ENCODE measurements around the gene LRG1.

LRG1 gene, protein sequence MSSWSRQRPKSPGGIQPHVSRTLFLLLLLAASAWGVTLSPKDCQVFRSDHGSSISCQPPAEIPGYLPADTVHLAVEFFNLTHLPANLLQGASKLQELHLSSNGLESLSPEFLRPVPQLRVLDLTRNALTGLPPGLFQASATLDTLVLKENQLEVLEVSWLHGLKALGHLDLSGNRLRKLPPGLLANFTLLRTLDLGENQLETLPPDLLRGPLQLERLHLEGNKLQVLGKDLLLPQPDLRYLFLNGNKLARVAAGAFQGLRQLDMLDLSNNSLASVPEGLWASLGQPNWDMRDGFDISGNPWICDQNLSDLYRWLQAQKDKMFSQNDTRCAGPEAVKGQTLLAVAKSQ

DNA sequence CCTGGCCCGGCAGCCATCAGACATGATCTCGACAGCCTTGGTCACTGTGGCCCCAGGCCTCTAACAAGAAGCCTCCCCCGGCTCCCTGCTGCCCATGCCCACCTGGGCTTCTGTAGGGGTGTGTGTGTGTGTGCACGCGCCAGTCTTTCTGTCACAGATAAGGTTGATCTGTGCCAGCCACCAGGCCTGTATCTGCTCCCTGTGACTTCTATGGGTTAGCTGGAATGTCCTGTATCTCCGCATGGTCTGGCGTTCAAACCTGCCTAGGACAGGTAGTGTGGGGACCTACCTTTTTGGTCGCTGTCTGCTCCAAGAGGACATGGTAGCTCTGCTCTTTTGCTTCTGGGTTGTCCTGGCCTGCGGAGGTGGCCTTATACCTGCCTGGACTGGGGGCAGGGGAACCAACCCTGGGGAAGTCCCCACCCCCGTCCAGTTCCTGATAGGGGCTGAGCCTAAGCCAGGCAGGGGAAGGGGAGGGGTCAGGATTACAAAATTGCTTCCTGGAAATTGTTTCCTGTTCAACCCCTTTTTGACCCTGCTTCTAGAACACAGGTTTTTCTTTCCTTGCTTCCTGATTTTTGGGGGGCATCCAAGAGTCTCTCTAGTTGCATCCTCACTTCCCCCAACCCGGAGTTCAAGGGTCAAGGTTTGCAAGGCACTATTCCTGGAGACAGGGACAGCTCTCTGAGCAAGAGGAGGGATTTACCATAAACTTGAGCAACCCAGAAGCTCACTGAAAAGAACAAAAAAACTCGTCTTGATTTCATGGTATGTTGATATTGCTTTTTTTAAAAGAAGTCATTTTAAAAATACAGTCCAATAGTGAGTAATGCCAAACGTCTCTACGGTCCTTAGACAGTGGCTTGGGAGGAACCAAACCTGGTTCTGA, at the start of gene LRG1:
Gene LRG1, minus strand, starts transcription at position 344 of the 889 bp plus-strand sequence. Its CDS starts 23 bp downstream, at position 321.
- DNase-seq (ENCODE audit: low read depth, low spot score) = no peak

DNA sequence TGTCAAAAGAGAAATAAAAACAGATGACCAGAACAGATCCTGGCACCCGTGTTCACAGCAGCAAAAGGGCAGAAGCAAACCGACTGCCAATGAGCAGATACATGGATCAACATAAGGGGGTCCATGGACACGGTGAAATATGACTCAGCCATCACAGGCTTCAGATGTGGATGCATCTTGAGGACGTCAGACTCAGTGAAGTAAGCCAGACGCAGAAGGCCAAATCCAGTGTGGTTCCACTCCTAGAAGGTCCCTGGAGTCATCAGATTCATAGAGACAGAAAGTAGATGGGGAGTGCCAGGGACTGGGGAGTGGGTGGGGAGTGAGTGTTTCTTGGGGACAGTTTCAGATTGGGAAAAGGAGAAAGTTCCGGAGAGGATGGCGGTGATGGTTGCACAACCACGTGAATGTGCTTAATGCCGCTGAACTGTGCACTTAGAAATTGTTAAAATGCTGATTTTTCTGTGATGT, 48.5 kb upstream of the LRG1 start:
- DNase-seq (ENCODE audit: low read depth, low spot score) = no peak

DNA sequence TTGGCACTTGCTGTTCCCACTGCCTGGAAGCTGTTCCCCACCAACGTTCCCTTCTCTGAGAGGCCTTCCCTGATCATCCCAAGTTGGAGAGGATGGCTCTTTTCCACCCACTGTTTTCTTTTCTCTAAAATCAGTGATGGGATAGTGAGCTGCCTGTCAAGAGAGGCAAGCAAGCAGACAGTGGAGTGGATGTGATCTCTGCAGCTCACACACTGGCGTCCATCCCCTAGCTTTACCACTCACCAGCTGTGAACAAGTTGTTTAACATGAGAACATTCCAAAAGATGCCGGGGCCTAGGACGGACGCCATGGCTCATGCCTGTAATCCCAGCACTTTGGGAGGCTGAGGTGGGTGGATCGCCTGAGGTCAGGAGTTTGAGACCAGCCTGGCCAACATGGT, 47.7 kb upstream of the LRG1 start:
- DNase-seq (ENCODE audit: low read depth, low spot score) = no peak

- DNase-seq (ENCODE audit: low read depth, low spot score) = no peak
Measured at GRCh38 chr19:4586691-4587090, 46.9 kb upstream of the LRG1 start.

DNA sequence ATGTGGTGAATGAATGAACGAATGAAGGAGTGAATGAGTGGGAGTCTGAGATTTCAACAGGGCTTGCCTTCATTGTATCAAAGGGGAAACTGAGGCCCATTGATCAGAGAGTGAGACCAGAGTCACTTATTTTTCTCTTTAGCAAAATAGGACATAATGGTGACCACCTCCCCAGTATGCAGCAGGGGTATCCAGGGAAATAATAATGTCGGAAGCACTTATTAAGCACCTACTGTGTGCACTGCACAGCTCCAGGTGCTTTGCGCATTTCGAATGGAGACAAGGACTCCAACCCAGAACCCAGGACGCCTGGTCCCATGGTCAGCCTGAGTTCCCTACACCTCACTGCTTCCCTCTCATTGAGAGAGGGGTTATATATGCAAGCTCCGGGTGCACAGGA, 46.4 kb upstream of the LRG1 start:
- DNase-seq (ENCODE audit: low read depth, low spot score) = no peak

DNA sequence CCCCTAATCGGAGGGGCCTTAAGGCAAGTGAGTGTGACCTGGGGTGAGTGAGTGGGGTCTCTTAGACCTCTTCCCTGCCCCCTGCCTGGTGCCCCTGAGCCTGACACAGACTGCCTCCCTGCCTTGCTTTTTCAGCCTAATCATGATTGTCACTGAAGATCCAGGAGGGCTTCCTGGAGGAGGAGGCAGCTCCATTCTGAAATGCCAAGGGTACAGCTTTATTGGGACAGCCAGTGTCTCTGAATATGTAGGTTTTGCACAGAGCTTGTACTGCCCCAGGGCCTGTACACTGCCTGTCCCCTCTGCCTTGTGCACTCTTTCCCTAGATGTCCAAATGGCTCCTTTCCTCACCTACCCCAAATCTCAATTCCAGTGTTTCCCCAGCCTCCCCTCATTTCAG, 45.7 kb upstream of the LRG1 start:
- no peak for DNase-seq (ENCODE audit: low read depth, low spot score)

GRCh38 chr19:4584670-4585460, 45.0 kb upstream of the LRG1 start:
- no peak for DNase-seq (ENCODE audit: low read depth, low spot score)

DNA sequence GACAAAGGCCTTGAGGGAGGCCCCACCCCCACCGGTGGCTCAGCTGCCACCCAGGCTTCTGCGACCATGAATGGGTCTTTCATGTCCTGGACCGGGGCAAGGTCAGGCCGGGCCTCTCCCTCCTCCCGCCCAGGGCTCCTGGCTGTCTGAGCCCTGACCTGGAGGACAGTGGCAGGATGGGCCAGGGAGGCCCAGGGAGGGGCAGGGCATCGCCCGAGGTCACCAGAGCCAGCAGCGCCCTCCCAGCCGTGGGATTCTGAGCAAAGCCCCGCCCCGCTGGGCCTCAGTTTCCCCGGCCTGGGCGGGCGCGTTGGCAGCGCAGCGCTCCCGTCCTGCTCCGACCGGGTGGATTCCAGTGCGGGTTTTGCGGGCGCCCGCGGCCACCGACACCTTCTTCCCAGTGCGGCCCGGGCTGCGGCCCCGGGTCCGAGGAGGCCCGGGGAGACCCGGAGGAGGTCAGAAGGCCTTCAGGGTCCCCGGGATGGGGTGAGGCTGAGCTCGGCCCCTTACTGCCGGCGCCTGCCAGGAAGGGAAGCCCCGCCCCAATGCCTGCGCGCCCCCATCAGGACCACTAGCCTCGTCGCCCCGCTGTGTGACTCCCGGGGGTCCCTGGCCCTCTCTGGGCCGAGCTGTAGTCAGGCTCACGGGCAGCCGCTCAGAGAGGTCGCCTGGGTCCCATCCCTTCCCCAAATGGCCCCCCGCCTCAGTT, 44.3 kb upstream of the LRG1 start:
- DNase-seq (ENCODE audit: low read depth, low spot score) = no peak

GRCh38 chr19:4582980-4583842, 43.4 kb upstream of the LRG1 start:
- DNase-seq (ENCODE audit: low read depth, low spot score) = no peak

DNA sequence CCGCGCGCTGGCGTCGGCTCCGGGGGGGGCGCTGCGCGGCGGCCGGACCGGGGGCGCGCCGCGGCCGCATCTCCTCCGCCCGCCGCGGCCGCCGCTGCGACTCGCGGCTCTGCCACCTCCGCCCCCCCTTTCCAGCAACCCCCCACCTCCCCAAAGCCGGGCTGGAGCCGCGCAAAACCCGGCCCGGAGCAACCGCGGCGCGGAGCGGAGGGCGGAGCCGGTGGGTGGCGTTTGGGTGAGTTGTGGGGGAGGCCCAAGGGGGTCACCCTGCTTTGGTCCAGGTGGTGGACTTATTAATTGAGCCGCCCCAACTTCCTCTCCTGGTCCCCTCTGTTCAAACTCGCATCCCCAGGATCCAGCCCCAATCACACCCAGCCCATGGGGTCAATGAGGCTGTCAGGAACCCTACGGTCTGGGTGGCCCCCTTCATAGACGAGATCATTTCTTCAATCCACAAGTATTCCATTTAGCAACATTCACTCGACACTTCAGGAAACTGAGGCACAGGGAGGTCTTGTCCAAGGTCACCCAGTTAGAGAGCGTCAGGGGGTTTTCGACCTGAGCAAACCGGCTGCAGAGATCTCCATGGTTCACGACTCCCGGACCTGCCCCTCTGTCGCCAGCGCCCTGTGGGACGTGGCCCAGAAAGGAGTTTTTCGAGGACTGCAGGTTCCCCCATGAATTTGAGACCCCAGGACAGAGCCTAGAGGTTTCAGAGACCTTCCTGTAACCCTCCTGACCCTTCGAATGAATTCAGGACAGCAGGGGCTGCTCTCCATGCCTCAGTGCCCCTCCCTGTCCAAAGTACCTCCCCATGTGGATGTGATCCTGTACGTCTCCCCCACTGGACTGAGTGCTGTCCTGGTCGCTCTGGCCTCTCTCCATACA, 42.1 kb upstream of the LRG1 start:
- no peak for DNase-seq (ENCODE audit: low read depth, low spot score)

- no peak for DNase-seq (ENCODE audit: low read depth, low spot score)
Measured at GRCh38 chr19:4580961-4581665, 41.3 kb upstream of the LRG1 start.

DNA sequence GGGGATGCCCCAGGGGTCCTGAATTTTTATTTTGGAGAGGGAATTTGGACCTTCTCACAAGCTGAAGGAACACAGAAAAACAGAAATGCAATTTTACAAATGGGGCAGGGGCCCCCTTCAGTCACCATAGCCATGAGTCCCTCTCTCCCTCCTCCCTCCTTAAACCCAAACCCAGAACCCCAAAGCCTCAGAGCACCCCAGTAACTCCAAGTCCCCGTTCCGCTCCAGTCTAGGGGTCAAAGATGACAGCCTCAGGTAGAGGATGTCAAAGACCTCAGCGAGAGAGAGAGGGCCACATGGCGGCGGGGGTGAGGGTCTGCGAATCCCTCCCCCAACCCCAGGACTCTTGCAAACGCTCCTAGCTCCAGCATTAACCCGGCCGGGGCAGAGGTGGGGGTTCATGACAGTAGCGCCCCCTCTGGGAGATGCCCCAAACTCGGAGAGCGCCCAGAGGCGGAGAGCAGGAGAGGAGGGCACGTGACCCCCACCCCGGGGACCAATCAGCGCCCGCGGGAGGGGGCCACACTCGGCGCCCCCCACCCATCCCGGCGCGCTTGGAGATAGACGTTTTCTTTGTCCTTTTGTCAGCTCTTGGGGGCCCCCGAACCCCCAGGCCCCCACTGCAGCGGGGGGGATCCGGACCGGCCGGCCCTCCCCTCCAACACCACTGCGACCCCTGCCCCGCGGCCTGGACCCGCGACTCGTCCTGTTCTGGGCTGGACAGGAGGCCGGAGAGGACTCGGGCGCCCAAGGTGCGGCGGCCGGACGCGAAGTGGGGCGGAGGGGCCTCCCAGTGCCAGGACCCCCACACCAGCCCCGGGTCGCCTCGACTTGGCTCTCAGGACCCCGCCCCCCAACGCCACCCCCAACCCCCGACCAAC, 40.4 kb upstream of the LRG1 start:
- DNase-seq (ENCODE audit: low read depth, low spot score) = no peak

DNA sequence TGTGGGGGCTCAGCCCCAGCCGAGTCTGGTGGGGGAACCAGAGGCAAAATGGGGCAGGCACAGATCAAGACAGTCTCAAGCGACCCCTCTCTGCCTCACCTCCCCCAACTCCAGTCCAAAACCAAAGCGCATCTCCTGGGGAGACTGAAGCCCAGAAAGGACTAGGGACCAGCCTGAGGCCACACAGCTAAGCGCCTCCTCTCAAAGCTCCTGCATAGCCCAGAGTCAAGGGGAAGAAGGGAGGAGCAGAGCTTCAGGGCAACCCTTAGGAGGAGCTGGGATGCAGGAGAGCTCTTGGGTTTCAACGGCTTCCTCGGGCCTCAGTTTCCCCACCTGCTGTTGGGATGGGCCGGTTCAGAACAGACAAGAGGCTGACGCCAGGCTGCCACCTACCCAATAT, 39.6 kb upstream of the LRG1 start:
- DNase-seq (ENCODE audit: low read depth, low spot score) = no peak

DNA sequence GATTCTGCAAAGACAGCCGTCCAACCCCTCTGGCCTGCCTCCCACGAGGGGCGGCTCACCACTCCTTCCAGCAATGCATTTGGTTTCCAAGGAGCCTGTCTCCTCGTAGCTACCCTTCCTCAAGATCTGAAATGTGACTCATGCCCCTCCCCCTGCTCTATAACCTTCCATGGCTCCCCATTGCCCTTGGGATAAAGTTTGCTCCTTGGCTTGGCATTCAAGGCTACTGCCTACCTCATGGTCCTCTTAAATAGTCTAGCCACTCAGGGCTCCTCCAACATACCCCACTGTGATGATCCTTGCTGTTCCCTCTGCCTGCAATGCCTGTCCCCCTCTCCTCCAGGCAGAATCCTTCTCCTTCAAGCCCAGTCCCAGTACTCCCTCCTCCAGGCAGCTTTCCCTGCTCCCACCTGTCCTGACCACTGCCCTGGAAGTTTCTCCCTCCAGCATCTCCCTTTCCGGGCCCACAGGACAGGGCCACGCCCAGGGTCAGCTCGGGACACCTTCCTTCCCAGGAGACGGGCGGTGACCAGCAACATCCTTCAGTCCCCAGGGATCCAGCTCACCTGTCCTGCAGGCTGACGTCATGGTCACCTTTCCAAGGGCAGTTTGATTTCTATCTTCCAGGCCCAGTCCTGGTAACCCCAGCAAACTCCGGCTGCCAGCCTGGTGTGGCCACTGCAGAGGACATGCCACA, 38.9 kb upstream of the LRG1 start:
- DNase-seq (ENCODE audit: low read depth, low spot score) = no peak

DNA sequence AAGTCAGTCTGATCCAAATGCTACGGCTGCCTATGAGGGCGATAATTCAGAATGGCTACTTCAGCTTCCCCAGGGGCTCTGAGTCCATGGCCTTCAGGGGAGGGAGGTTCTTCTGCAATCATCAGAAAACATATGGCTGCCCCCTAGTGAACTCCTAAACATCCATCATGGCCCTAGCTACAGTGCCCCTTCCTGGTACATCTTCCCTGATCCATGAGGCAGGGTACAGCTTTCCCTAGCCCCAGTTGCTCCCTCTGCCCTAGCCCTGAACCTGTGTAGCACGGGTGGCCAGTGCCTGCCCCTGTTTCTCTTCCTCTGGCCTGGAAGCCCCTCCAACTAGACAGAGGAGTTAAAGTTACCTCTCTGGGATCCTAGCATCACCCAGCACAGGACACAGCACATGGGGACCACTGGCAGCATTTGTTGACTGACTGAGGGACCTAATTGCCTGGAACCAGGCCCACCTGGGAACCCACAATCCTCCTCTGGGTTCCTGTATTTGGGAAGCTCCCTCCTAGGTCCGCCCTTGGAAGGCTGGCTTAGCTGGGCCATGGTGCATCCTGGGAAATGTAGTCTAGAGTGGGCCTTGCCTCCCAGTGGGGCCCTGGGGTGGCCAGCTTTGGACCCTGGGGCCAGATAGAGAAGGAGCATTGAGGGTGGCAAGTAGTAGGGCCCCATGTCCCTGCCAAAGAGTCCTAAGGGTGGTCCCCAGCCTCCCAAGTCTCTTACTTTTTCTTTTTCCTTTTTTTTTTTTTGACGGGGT, 37.4 kb upstream of the LRG1 start:
- DNase-seq (ENCODE audit: low read depth, low spot score) = no peak
